HL-60 (cell line): ENCODE measurements around the gene SH3RF2.

Experiments
- DNase-seq, 2 experiments: peaks; one replicate each; pipeline ENCODE4 v3.0.0-alpha.2; 2010 to 2020; ENCODE audit warnings: low read depth in 1 of 2, low spot score in 1 of 2
- H3K27ac ChIP-seq: fragments of 250-450 bp; sonication (Bioruptor Pico); replicated peaks from 2 replicates; pipeline ENCODE4 v1.5.1; 2020; ENCODE audit warnings: mild to moderate bottlenecking, moderate library complexity
- H3K27me3 ChIP-seq: fragments of 250-450 bp; sonication (Bioruptor Pico); 2 replicates; pipeline ENCODE4 v1.5.1; 2021; ENCODE audit warnings: mild to moderate bottlenecking, moderate library complexity; ENCODE audit not compliant: insufficient read depth, poor library complexity, severe bottlenecking
- H3K4me3 ChIP-seq: replicated peaks from 2 replicates; pipeline ENCODE4 v1.5.1; 2011; ENCODE audit warnings: mild to moderate bottlenecking, control low read depth, low read length; ENCODE audit not compliant: insufficient read depth
- GABPA ChIP-seq: IDR thresholded peaks from 2 replicates; pipeline ENCODE4 v1.6.1; 2012; ENCODE audit warnings: low read depth
- POLR2AphosphoS5 ChIP-seq: IDR thresholded peaks from 2 replicates; pipeline ENCODE4 v1.6.1; 2012; ENCODE audit warnings: low read depth
- SPI1 ChIP-seq: IDR thresholded peaks from 2 replicates; pipeline ENCODE4 v1.6.1; 2012; ENCODE audit warnings: low read depth, mild to moderate bottlenecking, borderline replicate concordance
- TF ChIP-seq, protein P1 (sequence below): IDR thresholded peaks from 2 replicates; pipeline ENCODE4 v1.6.1; 2012; ENCODE audit warnings: low read depth; ENCODE audit not compliant: insufficient replicate concordance
- TF ChIP-seq, protein P2 (sequence below): IDR thresholded peaks from one replicate; pipeline ENCODE4 v1.5.1; 2011; ENCODE audit warnings: low read length, control low read depth, inconsistent platforms; ENCODE audit not compliant: insufficient read depth

Gene SH3RF2

DNA sequence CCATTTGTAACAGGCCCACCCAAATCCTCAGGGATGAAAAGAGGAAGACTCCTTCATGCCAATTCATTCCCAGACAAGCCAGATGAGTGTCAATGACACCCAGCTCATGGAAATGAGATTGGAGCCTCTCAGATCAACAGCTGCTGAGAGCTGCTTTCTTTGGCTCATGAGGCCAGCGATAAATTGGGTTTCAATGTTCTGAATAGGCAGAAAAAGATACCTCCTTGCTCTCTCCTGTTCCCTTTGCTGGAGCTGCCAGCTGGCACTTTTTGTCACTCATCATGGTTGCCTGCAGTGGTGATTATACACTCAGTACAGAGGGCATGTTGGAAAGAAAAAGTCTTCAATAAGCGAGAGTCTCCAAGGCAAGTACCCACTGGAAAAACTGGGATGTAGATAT is 47.1 kb downstream of the SH3RF2 start:
- Histone ChIP-seq H3K27ac (no peak overlapping the region), H3K27me3 (no peaks in the 10 kb centered on the region), H3K4me3 (no peak overlapping the region)
- DNase-seq, result no peak
- TF ChIP-seq, protein P1, sequence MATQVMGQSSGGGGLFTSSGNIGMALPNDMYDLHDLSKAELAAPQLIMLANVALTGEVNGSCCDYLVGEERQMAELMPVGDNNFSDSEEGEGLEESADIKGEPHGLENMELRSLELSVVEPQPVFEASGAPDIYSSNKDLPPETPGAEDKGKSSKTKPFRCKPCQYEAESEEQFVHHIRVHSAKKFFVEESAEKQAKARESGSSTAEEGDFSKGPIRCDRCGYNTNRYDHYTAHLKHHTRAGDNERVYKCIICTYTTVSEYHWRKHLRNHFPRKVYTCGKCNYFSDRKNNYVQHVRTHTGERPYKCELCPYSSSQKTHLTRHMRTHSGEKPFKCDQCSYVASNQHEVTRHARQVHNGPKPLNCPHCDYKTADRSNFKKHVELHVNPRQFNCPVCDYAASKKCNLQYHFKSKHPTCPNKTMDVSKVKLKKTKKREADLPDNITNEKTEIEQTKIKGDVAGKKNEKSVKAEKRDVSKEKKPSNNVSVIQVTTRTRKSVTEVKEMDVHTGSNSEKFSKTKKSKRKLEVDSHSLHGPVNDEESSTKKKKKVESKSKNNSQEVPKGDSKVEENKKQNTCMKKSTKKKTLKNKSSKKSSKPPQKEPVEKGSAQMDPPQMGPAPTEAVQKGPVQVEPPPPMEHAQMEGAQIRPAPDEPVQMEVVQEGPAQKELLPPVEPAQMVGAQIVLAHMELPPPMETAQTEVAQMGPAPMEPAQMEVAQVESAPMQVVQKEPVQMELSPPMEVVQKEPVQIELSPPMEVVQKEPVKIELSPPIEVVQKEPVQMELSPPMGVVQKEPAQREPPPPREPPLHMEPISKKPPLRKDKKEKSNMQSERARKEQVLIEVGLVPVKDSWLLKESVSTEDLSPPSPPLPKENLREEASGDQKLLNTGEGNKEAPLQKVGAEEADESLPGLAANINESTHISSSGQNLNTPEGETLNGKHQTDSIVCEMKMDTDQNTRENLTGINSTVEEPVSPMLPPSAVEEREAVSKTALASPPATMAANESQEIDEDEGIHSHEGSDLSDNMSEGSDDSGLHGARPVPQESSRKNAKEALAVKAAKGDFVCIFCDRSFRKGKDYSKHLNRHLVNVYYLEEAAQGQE, result no peak
- TF ChIP-seq POLR2AphosphoS5 (no peak), SPI1 (no peak), GABPA (no peak)
- TF ChIP-seq, protein P2, sequence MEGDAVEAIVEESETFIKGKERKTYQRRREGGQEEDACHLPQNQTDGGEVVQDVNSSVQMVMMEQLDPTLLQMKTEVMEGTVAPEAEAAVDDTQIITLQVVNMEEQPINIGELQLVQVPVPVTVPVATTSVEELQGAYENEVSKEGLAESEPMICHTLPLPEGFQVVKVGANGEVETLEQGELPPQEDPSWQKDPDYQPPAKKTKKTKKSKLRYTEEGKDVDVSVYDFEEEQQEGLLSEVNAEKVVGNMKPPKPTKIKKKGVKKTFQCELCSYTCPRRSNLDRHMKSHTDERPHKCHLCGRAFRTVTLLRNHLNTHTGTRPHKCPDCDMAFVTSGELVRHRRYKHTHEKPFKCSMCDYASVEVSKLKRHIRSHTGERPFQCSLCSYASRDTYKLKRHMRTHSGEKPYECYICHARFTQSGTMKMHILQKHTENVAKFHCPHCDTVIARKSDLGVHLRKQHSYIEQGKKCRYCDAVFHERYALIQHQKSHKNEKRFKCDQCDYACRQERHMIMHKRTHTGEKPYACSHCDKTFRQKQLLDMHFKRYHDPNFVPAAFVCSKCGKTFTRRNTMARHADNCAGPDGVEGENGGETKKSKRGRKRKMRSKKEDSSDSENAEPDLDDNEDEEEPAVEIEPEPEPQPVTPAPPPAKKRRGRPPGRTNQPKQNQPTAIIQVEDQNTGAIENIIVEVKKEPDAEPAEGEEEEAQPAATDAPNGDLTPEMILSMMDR, result no peak

DNA sequence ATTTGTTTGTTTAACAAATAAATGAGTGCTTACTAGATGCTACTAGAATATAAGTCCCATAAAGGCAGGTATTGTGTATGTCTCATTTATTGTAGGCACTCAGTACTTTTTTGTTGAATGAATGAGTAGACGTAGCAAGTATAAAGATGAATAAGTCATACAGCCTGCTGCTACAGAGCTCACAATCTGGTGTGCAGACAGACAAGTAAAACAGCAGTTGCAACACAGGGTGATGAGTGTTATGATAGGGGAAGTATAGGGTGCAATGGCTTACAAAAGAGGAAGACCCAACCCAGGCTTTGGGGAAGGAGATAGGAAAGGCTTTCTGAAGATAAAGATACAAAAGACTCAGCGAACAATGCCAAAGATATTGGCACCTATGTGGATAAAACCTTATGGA is 47.7 kb downstream of the SH3RF2 start:
- DNase-seq, result peak; percentile 75 to 93
- Histone ChIP-seq H3K4me3 (no peak overlapping the region), H3K27me3 (no peaks in the 10 kb centered on the region), H3K27ac (no peak overlapping the region)
- TF ChIP-seq POLR2AphosphoS5 (0 out of 2 replicates have a peak, but pooled peaks have one; percentile 34), GABPA (no peak), SPI1 (peak; percentile 97)

DNA sequence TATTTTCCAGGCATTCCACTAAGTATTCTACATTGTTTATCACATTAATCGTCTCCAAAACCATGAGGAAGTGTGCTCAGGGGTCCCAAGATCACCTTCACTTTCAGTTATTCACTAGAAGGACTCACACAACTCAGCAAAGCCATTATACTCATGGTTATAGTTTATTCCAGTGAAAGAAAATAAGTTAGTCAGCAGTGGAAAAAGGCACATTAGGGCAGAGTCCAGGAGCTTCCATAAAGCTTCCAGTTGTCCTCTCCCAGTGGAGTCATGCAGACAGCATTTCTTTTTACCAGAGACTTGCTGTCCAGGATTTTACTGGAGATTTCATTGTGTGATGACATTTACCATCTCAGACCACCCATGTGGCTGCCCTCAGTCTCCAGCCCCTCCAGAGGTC is 51.5 kb downstream of the SH3RF2 start:
- DNase-seq, result no peak
- H3K27me3 ChIP-seq, result no peaks in the 10 kb centered on the region
- H3K4me3 ChIP-seq, result no peak overlapping the region
- no peak overlapping the region for H3K27ac ChIP-seq
- no peak for TF ChIP-seq POLR2AphosphoS5
- TF ChIP-seq SPI1, result no peak
- no peak for TF ChIP-seq GABPA
- TF ChIP-seq, protein P2, result no peak
- TF ChIP-seq, protein P1, result no peak

DNA sequence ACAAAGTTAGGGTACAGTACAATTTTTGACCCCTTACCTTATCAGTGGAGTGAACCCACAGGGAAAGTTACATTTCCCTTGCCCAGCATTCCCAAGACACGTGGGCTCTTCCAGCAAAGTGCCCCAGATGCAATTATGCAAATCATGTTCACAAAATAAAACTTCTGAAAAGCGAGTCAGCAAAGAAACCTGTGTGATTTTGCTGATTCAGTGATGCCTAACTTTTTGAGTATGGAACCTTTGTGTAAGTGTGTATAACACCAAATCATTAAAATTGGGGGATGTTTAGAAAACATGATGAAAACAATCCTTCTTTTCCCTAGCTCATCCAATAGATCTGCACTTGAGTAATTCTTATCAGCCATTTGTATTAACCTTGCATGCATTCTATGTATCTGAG is 52.6 kb downstream of the SH3RF2 start:
- no peak overlapping the region for H3K4me3 ChIP-seq
- no peak overlapping the region for H3K27ac ChIP-seq
- no peak for DNase-seq
- no peaks in the 10 kb centered on the region for H3K27me3 ChIP-seq
- TF ChIP-seq, protein P1, result no peak
- TF ChIP-seq POLR2AphosphoS5 (no peak), GABPA (no peak), SPI1 (no peak)
- TF ChIP-seq, protein P2, result no peak
